HEK293 (cell line): ENCODE measurements around the gene IL17B.

Experiments used
- WT1 ChIP-seq: fragments of 450-650 bp; formaldehyde crosslinking; IDR thresholded peaks from 2 replicates; pipeline ENCODE4 v1.5.1; 2016; ENCODE audit warnings: missing biosample characterization, missing genetic modification characterization
- ZBTB8A ChIP-seq: fragments of 450-650 bp; formaldehyde crosslinking; IDR thresholded peaks from 2 replicates; pipeline ENCODE4 v1.5.1; 2016; ENCODE audit warnings: missing biosample characterization, missing genetic modification characterization
- ZIC2 ChIP-seq: fragments of 450-650 bp; formaldehyde crosslinking; IDR thresholded peaks from 2 replicates; pipeline ENCODE4 v1.5.1; 2016; ENCODE audit warnings: missing biosample characterization, missing genetic modification characterization
- ZNF140 ChIP-seq: fragments of 450-650 bp; formaldehyde crosslinking; IDR thresholded peaks from 2 replicates; pipeline ENCODE4 v1.5.1; 2016; ENCODE audit warnings: missing biosample characterization, missing genetic modification characterization
- ZNF202 ChIP-seq: fragments of 450-650 bp; formaldehyde crosslinking; IDR thresholded peaks from 2 replicates; pipeline ENCODE4 v1.5.1; 2016; ENCODE audit warnings: missing biosample characterization, missing genetic modification characterization, borderline replicate concordance
- ZNF549 ChIP-seq: fragments of 450-650 bp; IDR thresholded peaks from 2 replicates; pipeline ENCODE4 v1.5.1; 2018; ENCODE audit warnings: missing biosample characterization, missing genetic modification characterization, mild to moderate bottlenecking, inconsistent platforms, moderate library complexity
- ZNF768 ChIP-seq: fragments of 450-650 bp; formaldehyde crosslinking; IDR thresholded peaks from 2 replicates; pipeline ENCODE4 v1.5.1; 2018; ENCODE audit warnings: missing biosample characterization, mild to moderate bottlenecking, missing genetic modification characterization
- TF ChIP-seq, protein P1 (sequence below): fragments of 450-650 bp; formaldehyde crosslinking; IDR thresholded peaks from 2 replicates; pipeline ENCODE4 v1.5.1; 2016; ENCODE audit warnings: missing biosample characterization, missing genetic modification characterization
- TF ChIP-seq, protein P2 (sequence below): fragments of 450-650 bp; formaldehyde crosslinking; IDR thresholded peaks from 2 replicates; pipeline ENCODE4 v1.5.1; 2016; ENCODE audit warnings: missing biosample characterization, missing genetic modification characterization

DNA sequence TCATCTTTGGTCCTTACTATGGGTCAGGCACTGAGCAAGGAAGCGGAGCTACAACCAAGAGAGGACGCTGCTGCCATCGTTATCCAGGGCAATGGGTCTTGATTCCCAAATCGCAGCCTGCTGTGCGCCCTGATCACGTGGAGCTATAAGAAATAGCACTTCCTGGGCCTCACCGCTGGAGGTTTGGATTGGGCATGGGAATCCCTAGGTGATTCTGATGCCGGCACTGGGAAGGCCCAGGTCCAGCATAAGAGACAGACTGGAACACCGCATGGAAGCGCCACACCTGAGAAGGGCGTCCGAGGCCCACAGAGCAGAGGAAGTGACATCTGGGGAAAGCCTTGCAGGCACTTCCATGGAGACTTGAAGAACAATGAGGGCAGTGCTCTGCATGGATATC lies 3.0 kb downstream of the IL17B start:
- TF ChIP-seq ZNF140 (tag by site-specific recombination) (no peak), ZNF202 (tag by site-specific recombination) (no peak), WT1 (tag by site-specific recombination) (no peak), ZBTB8A (tag by site-specific recombination) (no peak), ZNF549 (tag by site-specific recombination) (no peak), ZIC2 (tag by site-specific recombination) (no peak), ZNF768 (tag by site-specific recombination) (no peak)
- TF ChIP-seq, protein P1, sequence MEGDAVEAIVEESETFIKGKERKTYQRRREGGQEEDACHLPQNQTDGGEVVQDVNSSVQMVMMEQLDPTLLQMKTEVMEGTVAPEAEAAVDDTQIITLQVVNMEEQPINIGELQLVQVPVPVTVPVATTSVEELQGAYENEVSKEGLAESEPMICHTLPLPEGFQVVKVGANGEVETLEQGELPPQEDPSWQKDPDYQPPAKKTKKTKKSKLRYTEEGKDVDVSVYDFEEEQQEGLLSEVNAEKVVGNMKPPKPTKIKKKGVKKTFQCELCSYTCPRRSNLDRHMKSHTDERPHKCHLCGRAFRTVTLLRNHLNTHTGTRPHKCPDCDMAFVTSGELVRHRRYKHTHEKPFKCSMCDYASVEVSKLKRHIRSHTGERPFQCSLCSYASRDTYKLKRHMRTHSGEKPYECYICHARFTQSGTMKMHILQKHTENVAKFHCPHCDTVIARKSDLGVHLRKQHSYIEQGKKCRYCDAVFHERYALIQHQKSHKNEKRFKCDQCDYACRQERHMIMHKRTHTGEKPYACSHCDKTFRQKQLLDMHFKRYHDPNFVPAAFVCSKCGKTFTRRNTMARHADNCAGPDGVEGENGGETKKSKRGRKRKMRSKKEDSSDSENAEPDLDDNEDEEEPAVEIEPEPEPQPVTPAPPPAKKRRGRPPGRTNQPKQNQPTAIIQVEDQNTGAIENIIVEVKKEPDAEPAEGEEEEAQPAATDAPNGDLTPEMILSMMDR (tag by site-specific recombination) = no peak
- TF ChIP-seq, protein P2, sequence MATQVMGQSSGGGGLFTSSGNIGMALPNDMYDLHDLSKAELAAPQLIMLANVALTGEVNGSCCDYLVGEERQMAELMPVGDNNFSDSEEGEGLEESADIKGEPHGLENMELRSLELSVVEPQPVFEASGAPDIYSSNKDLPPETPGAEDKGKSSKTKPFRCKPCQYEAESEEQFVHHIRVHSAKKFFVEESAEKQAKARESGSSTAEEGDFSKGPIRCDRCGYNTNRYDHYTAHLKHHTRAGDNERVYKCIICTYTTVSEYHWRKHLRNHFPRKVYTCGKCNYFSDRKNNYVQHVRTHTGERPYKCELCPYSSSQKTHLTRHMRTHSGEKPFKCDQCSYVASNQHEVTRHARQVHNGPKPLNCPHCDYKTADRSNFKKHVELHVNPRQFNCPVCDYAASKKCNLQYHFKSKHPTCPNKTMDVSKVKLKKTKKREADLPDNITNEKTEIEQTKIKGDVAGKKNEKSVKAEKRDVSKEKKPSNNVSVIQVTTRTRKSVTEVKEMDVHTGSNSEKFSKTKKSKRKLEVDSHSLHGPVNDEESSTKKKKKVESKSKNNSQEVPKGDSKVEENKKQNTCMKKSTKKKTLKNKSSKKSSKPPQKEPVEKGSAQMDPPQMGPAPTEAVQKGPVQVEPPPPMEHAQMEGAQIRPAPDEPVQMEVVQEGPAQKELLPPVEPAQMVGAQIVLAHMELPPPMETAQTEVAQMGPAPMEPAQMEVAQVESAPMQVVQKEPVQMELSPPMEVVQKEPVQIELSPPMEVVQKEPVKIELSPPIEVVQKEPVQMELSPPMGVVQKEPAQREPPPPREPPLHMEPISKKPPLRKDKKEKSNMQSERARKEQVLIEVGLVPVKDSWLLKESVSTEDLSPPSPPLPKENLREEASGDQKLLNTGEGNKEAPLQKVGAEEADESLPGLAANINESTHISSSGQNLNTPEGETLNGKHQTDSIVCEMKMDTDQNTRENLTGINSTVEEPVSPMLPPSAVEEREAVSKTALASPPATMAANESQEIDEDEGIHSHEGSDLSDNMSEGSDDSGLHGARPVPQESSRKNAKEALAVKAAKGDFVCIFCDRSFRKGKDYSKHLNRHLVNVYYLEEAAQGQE (tag by site-specific recombination) = no peak
